OCI-LY7 (cell line): ENCODE data around the gene SLC35F1. TPM values are rescaled to one million over a fixed set of nuclear protein-coding genes. Genes with fewer than 3 reads are reported as not detected.

Experiments
- BruUV-seq: library from RNA; stranded (reverse); fragments of 400-500 nt; replicated peaks from 2 replicates; lab custom pipeline; 2021; lab: Mats Ljungman, UMichigan
- CTCF ChIA-PET: fragments of 300-600 bp; sonication (Branson Sonifier 250); formaldehyde crosslinking; loops from one replicate; lab custom pipeline; 2022; ENCODE audit warnings: antibody characterized with exemption; ENCODE audit not compliant: unreplicated experiment; lab: Charles Lee
- POLR2A ChIA-PET: fragments of 300-600 bp; sonication (Branson Sonifier 250); formaldehyde crosslinking; loops from one replicate; lab custom pipeline; 2022; ENCODE audit warnings: antibody characterized with exemption; lab: Charles Lee
- DNase-seq: peaks from one replicate; pipeline ENCODE4 v3.0.0-alpha.2; 2015; ENCODE audit warnings: low spot score
- H2AFZ ChIP-seq: fragments of 200-600 bp; sonication (generic), shearing (Covaris generic); 2 replicates; pipeline ENCODE4 v1.6.1; 2014; ENCODE audit warnings: mild to moderate bottlenecking, antibody characterized with exemption, low read length, moderate library complexity
- H3K27ac ChIP-seq: fragments of 200-600 bp; sonication (generic); 2 replicates; pipeline ENCODE4 v1.5.1; 2014; ENCODE audit warnings: mixed run types, low read depth, mild to moderate bottlenecking, moderate library complexity, low read length, inconsistent platforms; ENCODE audit not compliant: poor library complexity, severe bottlenecking
- H3K36me3 ChIP-seq: fragments of 200-600 bp; sonication (generic); 2 replicates; pipeline ENCODE4 v1.6.1; 2014; ENCODE audit warnings: mild to moderate bottlenecking, antibody characterized with exemption, low read length, moderate library complexity, mixed read lengths; ENCODE audit not compliant: insufficient read depth
- H3K4me1 ChIP-seq: fragments of 200-600 bp; sonication (generic); 2 replicates; pipeline ENCODE4 v1.5.1; 2014; ENCODE audit warnings: mild to moderate bottlenecking, low read length; ENCODE audit not compliant: insufficient read depth, poor library complexity, severe bottlenecking
- H3K4me2 ChIP-seq: fragments of 200-600 bp; sonication (generic); 2 replicates; pipeline ENCODE4 v1.6.1; 2014; ENCODE audit warnings: mild to moderate bottlenecking, low read length
- H3K4me3 ChIP-seq: fragments of 200-600 bp; sonication (generic); 2 replicates; pipeline ENCODE4 v1.5.1; 2014; ENCODE audit warnings: mild to moderate bottlenecking, low read depth, low read length; ENCODE audit not compliant: poor library complexity, severe bottlenecking
- H3K79me2 ChIP-seq: fragments of 200-600 bp; sonication (generic); 2 replicates; pipeline ENCODE4 v1.6.1; 2016; ENCODE audit warnings: low read depth, mild to moderate bottlenecking, low read length, moderate library complexity, mixed read lengths; ENCODE audit not compliant: insufficient read depth
- H3K9me2 ChIP-seq: fragments of 200-600 bp; sonication (generic); 2 replicates; pipeline ENCODE4 v1.6.1; 2016; ENCODE audit warnings: mild to moderate bottlenecking, low read length, mixed read lengths; ENCODE audit not compliant: insufficient read depth
- H3K9me3 ChIP-seq: fragments of 200-600 bp; sonication (generic); 2 replicates; pipeline ENCODE4 v1.6.1; 2014; ENCODE audit warnings: mild to moderate bottlenecking, mixed run types, low read length, mixed read lengths
- H4K20me1 ChIP-seq: fragments of 200-600 bp; sonication (generic); 2 replicates; pipeline ENCODE4 v1.6.1; 2014; ENCODE audit warnings: mild to moderate bottlenecking, antibody characterized with exemption, low read length, moderate library complexity, mixed read lengths; ENCODE audit not compliant: insufficient read depth
- EZH2phosphoT487 ChIP-seq: fragments of 200-600 bp; sonication (generic); IDR thresholded peaks from 2 replicates; pipeline ENCODE4 v1.6.1; 2018; ENCODE audit warnings: low read depth, borderline replicate concordance, mild to moderate bottlenecking, mixed run types, antibody characterized with exemption, low read length, moderate library complexity, mixed read lengths
- intact Hi-C: fragments of 100-400 bp; cut with micrococcal nuclease; formaldehyde crosslinking; loops from one replicate; pipeline ENCODE4 v1.10.0; 2022; ENCODE audit not compliant: unreplicated experiment
- total RNA-seq, 2 experiments: library from RNA; depleted of rRNA in 1 of 2; stranded (reverse); fragments of >200 nt in 1 of 2; shearing (Covaris generic) in 1 of 2; gene quantifications; 2 replicates each; pipeline ENCODE4 v1.2.3, GENCODE V29; 2014 to 2022
- TF ChIP-seq, protein P1 (sequence below): fragments of 200-600 bp; sonication (generic); conservative IDR thresholded peaks from 2 replicates; pipeline ENCODE4 v1.5.1; 2014; ENCODE audit warnings: mild to moderate bottlenecking, antibody characterized with exemption, low read length, moderate library complexity, mixed read lengths

SLC35F1 gene
- total RNA-seq, 2 experiments from 2014 or later, result 0.03 TPM; not detected in 1

DNA sequence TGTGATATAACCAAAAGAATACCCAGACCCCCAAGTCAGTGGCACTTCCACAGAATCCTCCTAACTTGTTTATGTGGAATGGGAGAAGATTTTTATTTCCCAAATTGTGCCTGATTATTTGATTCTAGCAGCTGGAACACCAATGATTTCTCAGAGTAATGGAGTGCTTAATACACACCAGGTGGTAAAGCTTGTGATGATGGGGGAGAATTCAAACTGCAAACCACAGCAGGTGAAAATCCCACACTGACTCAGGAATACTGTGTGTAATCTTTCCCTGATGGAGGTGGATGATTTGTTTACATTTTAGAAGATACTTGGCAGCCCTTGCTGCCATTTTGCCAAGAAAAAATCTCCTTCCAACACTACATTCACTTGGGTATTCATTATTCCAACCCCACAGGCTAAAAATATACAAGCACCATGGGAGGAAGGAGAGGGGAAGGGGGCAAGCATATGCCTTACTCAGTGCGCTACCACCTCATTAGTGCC lies 428.3 kb downstream of the SLC35F1 start:
- Histone ChIP-seq H4K20me1 (no peaks in the 10 kb centered on the region), H3K4me1 (no peaks in the 10 kb centered on the region), H3K4me3 (no peak overlapping the region), H3K79me2 (no peaks in the 10 kb centered on the region), H3K36me3 (no peaks in the 10 kb centered on the region), H3K9me3 (no peaks in the 10 kb centered on the region), H2AFZ (no peak overlapping the region), H3K4me2 (no peak overlapping the region), H3K27ac (no peak overlapping the region), H3K9me2 (no peaks in the 10 kb centered on the region)
- ChIA-PET CTCF (no interaction called here), POLR2A (no interaction called here)
- DNase-seq, result no peak
- intact Hi-C loops, result no loop called here
- BruUV-seq, result no TSS peak
- TF ChIP-seq, protein P1, sequence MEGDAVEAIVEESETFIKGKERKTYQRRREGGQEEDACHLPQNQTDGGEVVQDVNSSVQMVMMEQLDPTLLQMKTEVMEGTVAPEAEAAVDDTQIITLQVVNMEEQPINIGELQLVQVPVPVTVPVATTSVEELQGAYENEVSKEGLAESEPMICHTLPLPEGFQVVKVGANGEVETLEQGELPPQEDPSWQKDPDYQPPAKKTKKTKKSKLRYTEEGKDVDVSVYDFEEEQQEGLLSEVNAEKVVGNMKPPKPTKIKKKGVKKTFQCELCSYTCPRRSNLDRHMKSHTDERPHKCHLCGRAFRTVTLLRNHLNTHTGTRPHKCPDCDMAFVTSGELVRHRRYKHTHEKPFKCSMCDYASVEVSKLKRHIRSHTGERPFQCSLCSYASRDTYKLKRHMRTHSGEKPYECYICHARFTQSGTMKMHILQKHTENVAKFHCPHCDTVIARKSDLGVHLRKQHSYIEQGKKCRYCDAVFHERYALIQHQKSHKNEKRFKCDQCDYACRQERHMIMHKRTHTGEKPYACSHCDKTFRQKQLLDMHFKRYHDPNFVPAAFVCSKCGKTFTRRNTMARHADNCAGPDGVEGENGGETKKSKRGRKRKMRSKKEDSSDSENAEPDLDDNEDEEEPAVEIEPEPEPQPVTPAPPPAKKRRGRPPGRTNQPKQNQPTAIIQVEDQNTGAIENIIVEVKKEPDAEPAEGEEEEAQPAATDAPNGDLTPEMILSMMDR, result no peak
- no peak for TF ChIP-seq EZH2phosphoT487

DNA sequence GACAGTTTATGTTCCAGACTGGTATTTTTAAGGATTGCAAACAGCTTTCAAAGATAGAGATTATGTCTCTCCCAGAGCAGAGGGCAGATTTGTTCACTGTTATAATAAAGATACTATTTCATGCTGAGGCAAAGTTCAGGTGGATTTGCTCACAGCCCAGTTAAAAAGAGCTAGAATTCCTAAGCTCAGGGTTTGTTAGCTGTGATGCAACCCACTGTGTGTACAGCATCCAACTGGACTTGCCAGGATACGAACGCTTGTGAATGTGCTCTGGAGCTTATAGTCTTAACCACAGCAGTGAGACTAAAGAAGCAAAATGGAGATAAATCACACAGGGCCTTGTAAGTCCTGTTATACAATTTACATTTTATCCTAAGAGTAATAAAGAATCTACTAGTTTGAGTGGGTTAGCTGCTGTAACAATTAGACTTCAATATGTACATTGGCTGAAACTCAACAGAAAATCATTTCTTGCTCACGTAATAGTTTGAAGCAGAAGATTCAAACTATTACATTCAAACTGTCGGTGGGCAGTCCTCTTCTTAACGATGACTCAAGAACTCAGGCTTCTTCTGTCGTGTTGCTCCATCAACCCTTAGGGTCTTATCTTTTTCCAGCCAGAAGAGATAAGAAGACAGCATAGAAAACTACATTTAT lies 437.1 kb downstream of the SLC35F1 start:
- BruUV-seq, result no TSS peak
- no peaks in the 10 kb centered on the region for H3K9me3 ChIP-seq
- no peak overlapping the region for H3K27ac ChIP-seq
- intact Hi-C loops, result no loop called here
- no peaks in the 10 kb centered on the region for H3K9me2 ChIP-seq
- H3K4me3 ChIP-seq, result no peak overlapping the region
- no peak overlapping the region for H2AFZ ChIP-seq
- H3K36me3 ChIP-seq, result no peaks in the 10 kb centered on the region
- CTCF ChIA-PET, result no interaction called here
- TF ChIP-seq EZH2phosphoT487, result no peak
- TF ChIP-seq, protein P1, result no peak
- H3K4me2 ChIP-seq, result no peak overlapping the region
- POLR2A ChIA-PET, result no interaction called here
- no peaks in the 10 kb centered on the region for H3K4me1 ChIP-seq
- H4K20me1 ChIP-seq, result no peaks in the 10 kb centered on the region
- DNase-seq, result no peak
- H3K79me2 ChIP-seq, result no peaks in the 10 kb centered on the region

DNA sequence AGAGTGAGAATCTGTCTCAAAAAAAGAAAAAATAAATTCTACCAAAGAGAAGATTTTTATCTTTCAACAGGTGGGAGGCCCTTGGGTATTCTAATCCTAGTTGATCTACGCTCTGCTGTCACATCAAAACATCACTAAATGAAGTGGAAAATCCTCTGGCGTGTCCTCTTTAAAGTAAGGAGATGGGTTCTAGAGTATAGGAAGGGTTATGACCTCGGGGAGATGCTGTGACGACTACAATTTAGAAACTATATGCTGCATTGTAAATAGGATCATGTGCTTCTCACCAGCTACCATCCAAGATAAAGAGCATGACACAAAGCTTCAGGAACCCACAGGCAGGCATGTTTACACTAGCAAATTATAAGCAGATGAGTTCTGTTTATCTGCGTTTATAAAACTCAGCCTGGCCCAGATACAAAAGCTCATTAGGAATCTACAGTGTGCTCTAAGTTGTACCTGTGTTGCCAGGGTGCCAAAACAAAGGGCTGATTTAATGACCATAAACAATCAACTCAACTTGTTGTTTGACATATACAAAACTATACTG lies 443.9 kb downstream of the SLC35F1 start:
- Histone ChIP-seq H4K20me1 (no peaks in the 10 kb centered on the region), H3K79me2 (no peaks in the 10 kb centered on the region), H3K36me3 (no peaks in the 10 kb centered on the region), H3K9me2 (no peaks in the 10 kb centered on the region), H3K9me3 (no peaks in the 10 kb centered on the region), H3K4me1 (no peaks in the 10 kb centered on the region), H3K4me2 (no peak overlapping the region), H3K27ac (no peak overlapping the region), H2AFZ (no peak overlapping the region), H3K4me3 (no peak overlapping the region)
- BruUV-seq, result no TSS peak
- DNase-seq, result no peak
- intact Hi-C loops, result no loop called here
- TF ChIP-seq, protein P1, result no peak
- TF ChIP-seq EZH2phosphoT487, result no peak
- ChIA-PET POLR2A (interaction anchor here (0.7 kb wide), 1 partner anchor 66 kb away, joined by 3 read pairs; no protein-coding TSS in a partner anchor), CTCF (no interaction called here)
